NCI-H1105 treated with DMSO at 0.1 percent for 48 hours (cell line): Measurements from ENCODE around the gene GHRH.

Experiments used
- DNase-seq: peaks from one replicate; lab custom pipeline; 2025; lab: John Stamatoyannopoulos, UW

The GHRH gene

DNA sequence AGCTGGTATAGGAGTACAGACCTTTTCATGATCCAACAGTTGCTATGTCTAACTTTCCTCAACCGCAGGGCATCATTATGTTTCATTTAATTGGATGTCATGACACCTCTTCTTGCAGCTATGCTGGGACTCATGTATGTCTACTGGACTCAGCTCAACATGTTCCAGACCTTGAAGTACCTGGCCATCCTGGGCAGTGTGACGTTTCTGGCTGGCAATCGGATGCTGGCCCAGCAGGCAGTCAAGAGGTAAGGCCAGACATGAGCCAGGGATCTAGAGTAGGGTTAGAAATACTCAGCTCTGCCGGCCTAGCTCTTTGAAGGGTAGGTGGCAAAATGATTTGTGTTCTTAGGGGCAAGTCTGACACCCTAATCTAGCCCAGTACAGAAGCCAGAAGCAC, 25.2 kb downstream of the GHRH start:
- DNase-seq: no peak

- DNase-seq: peak; percentile 49
These were observed 26.5 kb downstream of the GHRH start for GRCh38 chr20:37235065-37235464.

DNA sequence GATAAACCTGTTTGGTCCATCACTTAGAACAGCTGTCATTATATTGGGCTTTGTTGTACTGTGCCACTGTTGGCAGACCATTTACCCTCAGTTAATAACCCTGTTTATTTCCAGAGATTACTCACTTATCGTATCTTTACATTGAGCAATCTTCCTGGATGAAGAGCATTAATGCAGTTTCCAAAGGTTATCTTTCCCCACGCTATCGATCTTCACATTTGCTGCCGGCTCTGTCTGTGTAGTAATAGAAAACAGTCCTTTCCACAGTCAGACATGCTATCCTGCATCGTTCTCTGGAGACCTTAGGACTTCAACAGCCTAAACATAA, 27.4 kb downstream of the GHRH start:
- no peak for DNase-seq

DNA sequence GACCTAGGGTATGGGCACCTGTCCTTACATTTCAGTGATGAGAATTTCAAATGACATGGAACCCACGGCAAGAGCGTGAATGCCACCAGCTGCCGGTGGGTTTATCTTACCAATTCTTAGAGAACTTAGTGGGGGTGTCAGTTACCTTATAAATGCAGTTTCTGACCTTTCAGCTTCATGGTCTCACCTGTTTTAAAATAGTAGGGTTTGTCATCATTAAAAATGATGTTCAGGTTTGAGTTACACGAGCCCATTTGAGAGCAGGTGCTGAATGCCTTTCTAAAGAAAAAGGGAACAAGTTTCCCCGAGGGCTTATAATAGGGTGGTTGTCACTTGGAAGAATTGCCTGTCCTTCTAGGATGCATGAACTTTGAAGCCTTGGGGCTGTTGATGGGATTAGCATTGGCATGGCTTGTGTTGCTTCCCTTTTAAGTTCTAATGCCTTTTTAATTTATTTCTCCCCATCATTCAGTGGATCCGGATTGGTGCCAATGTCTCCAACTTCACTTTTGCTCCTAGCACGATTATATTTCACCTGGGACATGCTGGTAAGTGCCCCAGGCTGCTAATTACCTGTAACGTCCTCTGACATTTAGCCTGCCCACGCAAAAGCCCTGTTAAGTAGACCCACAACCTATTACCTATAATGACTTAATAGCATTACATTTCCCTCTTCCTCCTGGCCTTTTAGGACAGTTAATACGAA, 27.9 kb downstream of the GHRH start:
- DNase-seq: peak; percentile 98

DNA sequence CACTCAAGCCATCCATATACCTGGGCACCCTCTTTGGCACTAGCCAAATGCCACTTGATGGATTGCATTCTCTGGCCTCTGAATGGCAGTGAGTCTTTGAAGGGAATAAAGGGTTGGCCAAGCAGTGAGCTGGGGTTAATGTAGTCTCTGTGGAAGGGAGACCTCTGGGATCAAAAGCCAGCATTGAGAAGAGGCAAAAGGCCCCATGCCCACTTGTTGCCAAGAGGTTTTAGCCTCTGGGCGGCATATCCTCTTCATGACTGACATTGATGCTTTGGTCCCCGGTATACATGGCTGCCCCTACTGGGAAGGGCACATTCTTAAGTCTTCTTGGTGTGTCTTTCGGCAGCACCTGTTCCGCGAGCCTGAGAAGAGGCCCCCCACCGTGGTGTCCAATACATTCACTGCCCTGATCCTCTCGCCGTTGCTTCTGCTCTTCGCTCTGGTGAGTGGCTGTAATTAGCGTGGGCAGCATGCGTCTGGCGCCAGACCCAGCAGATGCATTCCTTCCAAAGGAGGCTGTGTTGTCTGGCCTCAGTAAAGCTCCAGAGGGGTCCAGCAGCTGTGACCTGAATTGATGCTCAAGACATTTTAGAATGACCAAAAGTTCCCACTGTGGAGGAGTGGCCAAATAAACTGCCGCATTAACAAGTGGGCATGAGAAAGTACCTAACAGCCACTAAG, 29.5 kb downstream of the GHRH start:
- no peak for DNase-seq

DNA sequence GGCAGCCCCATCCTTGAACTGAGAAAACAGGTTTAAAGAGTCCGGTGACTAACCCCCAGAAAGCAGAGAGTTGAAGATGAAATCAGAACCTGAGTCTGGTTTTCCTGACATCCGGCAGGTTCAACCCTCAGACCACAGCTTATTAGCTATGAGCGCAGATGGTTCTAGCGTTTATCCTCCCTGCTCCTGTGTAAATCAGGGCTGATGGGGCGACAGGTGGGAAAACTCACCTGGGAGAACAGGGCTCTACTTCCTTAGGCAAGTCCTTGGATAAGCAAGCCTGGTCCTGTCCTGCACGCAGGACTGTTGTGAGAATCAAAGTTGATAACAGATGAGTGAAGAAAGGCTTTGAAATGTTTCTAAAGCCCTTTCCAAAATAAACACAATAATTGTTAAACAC, 31.4 kb downstream of the GHRH start:
- peak; percentile 90 for DNase-seq

DNA sequence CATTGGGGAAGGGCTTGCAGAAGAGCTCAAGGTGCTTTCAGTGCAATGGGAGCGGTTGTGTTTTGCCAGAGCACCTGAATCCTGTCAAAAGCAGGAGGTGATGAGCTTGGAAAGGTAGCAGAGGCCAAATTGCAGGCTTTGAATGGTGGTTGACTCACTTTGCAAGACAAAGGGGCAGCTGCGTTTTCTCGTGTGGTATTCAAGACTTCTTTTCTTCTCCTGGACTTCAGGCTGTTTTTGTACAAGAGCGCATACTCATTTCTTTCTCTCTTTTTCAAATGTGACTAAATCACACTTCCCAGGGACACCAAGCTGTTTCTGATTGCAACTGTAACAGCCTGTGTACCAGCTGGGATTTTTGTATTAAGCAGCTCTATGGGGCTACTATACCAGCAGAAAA, 32.3 kb downstream of the GHRH start:
- DNase-seq: peak; percentile 62

DNA sequence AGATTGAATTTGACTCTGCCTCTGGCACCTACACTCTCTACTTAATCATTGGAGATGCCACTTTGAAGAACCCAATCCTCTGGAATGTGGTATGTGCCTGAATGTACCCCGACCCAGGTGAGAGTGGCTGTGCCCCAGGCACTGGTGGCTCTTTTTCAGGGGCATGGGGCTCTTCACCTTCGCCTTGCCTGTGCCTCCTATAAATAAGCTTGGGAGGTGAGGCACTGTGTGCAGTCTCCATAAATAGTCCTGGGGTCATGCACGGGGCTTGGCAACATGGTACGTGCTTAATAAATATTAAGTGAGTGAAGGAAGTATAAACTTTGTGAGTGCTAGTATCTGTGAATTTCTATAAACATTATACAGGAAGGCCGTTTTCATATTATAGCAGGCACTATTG, 33.0 kb downstream of the GHRH start:
- no peak for DNase-seq

DNA sequence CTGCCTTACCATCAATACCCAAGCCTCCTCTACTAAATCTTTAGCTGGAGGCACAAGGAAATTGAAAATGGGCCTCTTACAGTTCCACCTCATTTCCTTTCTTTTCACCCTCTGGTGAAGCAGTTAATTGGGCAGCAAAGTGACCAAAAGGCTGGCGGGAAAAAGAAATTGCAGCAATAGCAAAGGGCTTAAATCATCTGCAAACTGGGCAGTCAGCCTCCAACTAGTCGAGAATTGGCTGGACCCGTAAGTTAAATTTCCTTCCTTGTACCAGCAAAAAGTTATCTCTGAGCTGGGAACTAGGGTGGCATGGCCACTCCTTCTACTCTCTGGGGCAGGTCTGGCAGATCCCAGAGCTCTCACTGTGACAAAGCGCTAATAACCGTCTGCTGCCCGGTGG, 33.5 kb downstream of the GHRH start:
- no peak for DNase-seq

DNA sequence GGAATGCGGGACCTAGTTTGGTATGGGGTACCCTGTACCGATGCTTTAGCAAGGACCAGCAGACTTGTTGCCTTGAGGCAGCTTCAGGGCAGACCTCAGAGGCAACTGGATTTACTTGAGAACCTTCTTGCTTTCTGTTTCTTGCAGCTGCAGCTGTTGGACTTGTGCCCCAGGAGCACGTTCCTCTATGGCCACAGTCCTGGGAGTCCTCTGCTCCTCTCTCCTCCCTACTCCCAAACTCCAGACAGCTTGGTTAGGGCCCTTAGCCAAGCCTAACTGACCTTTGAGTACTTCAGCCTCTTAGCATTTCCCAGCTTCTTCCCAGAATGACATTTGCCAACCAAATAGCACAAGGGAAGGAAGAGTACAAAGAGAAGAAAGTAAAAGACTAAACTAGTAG, 34.7 kb downstream of the GHRH start:
- no peak for DNase-seq

GRCh38 chr20:37225146-37225545, 36.5 kb downstream of the GHRH start:
- peak; percentile 67 for DNase-seq

GRCh38 chr20:37223053-37223452, 38.6 kb downstream of the GHRH start:
- DNase-seq: no peak

GRCh38 chr20:37222086-37222485, 39.5 kb downstream of the GHRH start:
- DNase-seq: no peak

DNA sequence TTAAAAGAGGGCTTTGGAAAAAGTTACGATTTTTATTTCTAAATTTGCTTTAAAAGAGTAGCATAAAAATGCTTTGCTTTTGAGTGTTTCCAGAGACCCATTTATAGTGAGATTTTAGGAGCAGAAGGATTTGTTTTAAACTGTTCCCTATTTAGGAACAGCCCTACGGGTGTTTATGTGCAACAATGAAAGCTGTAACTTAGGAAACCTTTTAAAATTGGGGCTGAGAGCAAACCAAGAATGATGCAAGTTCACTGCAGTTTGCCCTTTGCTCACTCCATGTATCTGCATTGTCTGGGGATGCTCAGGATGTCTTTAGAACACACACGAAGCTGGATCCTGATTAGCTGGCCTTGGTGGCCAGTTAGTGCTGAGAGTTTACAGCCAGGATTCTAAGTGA, 40.9 kb downstream of the GHRH start:
- DNase-seq: no peak

DNA sequence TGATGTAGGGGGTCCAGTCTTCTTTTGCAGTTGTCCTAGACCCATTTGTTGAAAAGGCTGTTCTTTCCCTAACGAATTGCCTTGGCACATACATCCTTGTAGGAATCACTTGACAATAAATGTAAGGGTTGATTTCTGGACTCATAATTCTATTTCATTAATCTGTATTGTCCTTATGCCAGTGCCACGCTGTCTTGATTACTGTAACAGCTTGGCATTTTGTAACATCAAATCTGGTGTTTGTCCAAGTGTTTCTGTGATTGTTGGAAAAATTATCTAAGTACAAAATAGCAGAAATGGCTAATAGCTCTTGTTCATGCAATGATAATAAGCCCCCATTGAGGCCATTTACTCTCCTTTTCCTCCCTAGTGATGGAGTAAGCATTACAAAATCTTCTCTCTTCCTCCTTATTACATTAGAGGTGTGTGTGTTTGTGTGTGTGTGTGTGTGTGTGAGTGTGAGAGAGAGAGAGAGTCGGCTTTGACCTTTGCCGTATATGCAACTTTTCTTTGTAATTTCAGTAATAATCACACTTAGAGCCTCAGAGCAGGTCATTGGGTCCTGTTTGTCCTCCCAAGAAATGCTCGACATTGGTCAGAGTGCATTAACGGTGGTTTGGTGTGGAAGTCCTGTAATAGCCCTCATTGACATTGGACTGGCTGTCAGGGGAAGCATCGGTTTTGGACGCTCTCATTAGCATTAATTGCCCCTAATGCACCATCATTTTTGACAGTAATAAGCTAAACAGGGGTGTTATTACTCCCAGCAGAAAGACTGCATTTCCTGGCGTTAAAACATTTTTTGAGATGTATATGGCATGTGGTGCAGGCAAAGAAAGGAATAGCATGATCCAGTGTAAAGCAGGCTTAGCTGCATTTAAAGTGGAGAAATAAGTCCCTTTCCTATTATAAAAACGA, 41.6 kb downstream of the GHRH start:
- DNase-seq: peak; percentile 54

GRCh38 chr20:37218976-37219375, 42.6 kb downstream of the GHRH start:
- no peak for DNase-seq

- DNase-seq: no peak
These were observed 43.2 kb downstream of the GHRH start for GRCh38 chr20:37218441-37218840.

DNA sequence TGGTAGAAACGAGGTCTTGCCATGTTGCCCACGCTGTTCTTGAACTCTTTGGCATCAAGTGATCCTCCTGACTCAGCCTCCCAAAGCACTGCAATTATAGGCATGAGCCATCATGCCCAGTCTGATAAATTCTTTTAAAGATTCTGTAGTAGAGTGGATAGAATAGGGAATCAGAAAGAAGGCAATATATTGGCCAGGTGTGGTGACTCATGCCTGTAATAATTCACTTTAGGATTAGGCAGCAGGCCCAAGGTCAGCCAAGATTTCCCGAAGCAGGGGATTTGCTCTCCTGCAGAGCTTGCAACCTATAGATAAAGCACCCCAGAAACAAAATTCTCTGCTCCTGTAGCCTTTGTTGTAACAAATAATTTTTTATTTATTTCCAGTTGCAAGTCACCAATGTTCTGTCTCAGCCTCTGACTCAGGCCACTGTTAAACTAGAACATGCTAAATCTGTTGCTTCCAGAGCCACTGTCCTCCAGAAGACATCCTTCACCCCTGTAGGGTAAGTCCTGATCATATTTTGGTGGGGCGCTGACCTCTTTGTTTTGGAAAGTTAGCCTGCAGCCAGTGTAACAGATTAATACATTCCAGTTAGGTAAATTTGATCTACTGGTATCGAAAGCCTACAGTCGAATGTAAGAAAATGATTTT, 51.8 kb downstream of the GHRH start:
- peak; percentile 55 for DNase-seq

- DNase-seq: no peak
These were observed 52.4 kb downstream of the GHRH start for GRCh38 chr20:37209193-37209592.

GRCh38 chr20:37207171-37207570, 54.4 kb downstream of the GHRH start:
- DNase-seq: no peak

- DNase-seq: peak; percentile 21
These were observed 55.8 kb downstream of the GHRH start for GRCh38 chr20:37205794-37206193.

- DNase-seq: no peak
These were observed 56.5 kb downstream of the GHRH start for GRCh38 chr20:37205130-37205529.
